ENCODE results near the gene GSTM2. TPM values are rescaled to one million over a fixed set of nuclear protein-coding genes. Genes with fewer than 3 reads are reported as not detected.

The GSTM2 gene
- total RNA-seq, 2 experiments from 2014 or later, result 0.38 to 0.76 TPM

DNA sequence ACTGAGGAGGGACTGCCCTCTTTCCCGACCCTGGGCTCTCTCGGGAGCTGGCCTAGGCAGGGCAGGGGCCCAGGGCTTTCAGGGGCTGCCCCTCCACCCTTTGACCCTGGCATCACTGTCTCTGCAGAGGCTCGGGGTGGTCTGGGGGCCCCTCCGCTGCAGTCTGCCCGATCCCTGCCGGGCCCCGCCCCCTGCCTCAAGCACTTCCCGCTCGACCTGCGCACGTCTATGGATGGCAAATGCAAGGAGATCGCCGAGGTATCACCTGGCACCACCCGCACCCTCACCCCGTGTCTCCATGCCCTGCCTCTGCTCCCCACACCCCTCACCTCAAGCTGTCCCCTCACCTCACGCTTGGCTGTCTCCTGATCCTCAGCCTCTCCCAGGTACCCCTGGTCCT is 42.7 kb upstream of the GSTM2 start:
- H3K4me3 ChIP-seq (ENCODE audit: low read depth, low read length, poor library complexity, severe bottlenecking), result no peak overlapping the region

DNA sequence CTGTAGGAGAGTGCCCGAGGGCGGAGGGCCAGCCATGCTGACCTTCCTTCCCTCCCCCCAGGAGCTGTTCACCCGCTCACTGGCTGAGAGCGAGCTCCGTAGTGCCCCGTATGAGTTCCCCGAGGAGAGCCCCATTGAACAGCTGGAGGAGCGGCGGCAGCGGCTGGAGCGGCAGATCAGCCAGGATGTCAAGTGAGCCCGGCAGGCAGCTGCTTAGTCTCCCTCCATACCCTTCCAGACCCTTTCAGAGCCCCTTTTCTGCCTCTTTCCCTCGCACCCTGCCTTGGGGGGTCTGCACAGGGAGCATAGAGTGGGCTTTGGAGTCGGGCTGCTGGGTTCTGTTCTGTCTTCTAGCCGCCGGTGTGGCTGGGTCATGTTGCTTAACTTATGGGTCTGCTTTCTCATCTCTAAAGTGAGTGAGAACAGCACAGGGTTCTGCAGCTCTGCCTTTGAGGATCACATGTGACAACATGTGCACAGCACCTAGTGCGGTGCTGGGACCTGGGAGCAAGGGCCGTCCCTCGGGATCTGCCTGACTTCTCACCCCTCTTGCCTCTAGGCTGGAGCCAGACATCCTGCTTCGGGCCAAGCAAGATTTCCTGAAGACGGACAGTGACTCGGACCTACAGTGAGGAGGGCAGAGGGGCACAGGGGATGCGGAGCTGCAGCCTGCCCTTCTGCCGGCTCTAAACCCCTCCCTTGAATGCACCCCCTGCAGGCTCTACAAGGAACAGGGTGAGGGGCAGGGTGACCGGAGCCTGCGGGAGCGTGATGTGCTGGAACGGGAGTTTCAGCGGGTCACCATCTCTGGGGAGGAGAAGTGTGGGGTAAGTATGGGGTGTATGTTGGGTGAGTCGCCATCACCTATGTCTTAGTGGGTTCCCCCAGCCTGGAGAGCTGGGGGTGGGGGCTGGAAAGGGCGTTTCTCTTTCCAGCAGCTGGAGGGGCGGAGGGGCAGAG is 42.0 kb upstream of the GSTM2 start:
- DNase-seq (ENCODE audit: low spot score), result no peak
- Histone ChIP-seq H2AFZ (ENCODE audit: low read length) (no peak overlapping the region), H3K79me2 (ENCODE audit: insufficient read depth, low read depth, low read length) (peaks cover 25% of the 10 kb centered on the region), H3K9me2 (ENCODE audit: insufficient read depth, low read length) (no peaks in the 10 kb centered on the region), H3K4me2 (ENCODE audit: low read length) (no peak overlapping the region), H4K20me1 (ENCODE audit: insufficient read depth, low read length) (0 out of 2 replicates have a peak, but pooled peaks cover 5% of the 10 kb centered on the region), H3K9me3 (ENCODE audit: low read length) (no peaks in the 10 kb centered on the region), H3K4me3 (ENCODE audit: low read depth, low read length, poor library complexity, severe bottlenecking) (no peak overlapping the region), H3K36me3 (ENCODE audit: insufficient read depth, low read length) (peaks cover 37% of the 10 kb centered on the region), H3K27ac (ENCODE audit: low read depth, low read length, poor library complexity, severe bottlenecking) (no peak overlapping the region), H3K4me1 (ENCODE audit: insufficient read depth, low read length, poor library complexity, severe bottlenecking) (peaks cover 41% of the 10 kb centered on the region)
- CTCF ChIA-PET (ENCODE audit: unreplicated experiment), result no interaction called here
- POLR2A ChIA-PET, result no interaction called here
- no TSS peak for BruUV-seq (replicated peaks)
- TF ChIP-seq, protein P1, sequence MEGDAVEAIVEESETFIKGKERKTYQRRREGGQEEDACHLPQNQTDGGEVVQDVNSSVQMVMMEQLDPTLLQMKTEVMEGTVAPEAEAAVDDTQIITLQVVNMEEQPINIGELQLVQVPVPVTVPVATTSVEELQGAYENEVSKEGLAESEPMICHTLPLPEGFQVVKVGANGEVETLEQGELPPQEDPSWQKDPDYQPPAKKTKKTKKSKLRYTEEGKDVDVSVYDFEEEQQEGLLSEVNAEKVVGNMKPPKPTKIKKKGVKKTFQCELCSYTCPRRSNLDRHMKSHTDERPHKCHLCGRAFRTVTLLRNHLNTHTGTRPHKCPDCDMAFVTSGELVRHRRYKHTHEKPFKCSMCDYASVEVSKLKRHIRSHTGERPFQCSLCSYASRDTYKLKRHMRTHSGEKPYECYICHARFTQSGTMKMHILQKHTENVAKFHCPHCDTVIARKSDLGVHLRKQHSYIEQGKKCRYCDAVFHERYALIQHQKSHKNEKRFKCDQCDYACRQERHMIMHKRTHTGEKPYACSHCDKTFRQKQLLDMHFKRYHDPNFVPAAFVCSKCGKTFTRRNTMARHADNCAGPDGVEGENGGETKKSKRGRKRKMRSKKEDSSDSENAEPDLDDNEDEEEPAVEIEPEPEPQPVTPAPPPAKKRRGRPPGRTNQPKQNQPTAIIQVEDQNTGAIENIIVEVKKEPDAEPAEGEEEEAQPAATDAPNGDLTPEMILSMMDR (conservative IDR thresholded peaks at IDR 0.05; ENCODE audit: low read length), result no peak
- TF ChIP-seq EZH2phosphoT487 (IDR thresholded peaks at IDR 0.05; ENCODE audit: borderline replicate concordance, low read depth, low read length), result no peak
- intact Hi-C loops (cut with micrococcal nuclease; ENCODE audit: unreplicated experiment), result no loop called here

More for the DNA sequence above, 42.7 kb upstream of the GSTM2 start:
- POLR2A ChIA-PET, result no interaction called here
- Histone ChIP-seq H4K20me1 (ENCODE audit: insufficient read depth, low read length) (0 out of 2 replicates have a peak, but pooled peaks cover 5% of the 10 kb centered on the region), H2AFZ (ENCODE audit: low read length) (no peak overlapping the region), H3K4me1 (ENCODE audit: insufficient read depth, low read length, poor library complexity, severe bottlenecking) (peaks cover 41% of the 10 kb centered on the region), H3K36me3 (ENCODE audit: insufficient read depth, low read length) (peaks cover 32% of the 10 kb centered on the region; the same call in 1 of the 2 replicates), H3K27ac (ENCODE audit: low read depth, low read length, poor library complexity, severe bottlenecking) (no peak overlapping the region), H3K79me2 (ENCODE audit: insufficient read depth, low read depth, low read length) (peaks cover 30% of the 10 kb centered on the region), H3K9me3 (ENCODE audit: low read length) (no peaks in the 10 kb centered on the region), H3K9me2 (ENCODE audit: insufficient read depth, low read length) (no peaks in the 10 kb centered on the region), H3K4me2 (ENCODE audit: low read length) (no peak overlapping the region; the same call in 1 of the 2 replicates)
- CTCF ChIA-PET (ENCODE audit: unreplicated experiment), result interaction anchor here (1.0 to 2.2 kb wide), 2 partner anchors 14 to 15 kb away, joined by 4 to 7 read pairs; no protein-coding TSS in a partner anchor
- BruUV-seq (replicated peaks), result no TSS peak
- intact Hi-C loops (cut with micrococcal nuclease; ENCODE audit: unreplicated experiment), result no loop called here
- DNase-seq (ENCODE audit: low spot score), result no peak
- TF ChIP-seq, protein P1 (conservative IDR thresholded peaks at IDR 0.05; ENCODE audit: low read length), result no peak
- TF ChIP-seq EZH2phosphoT487 (IDR thresholded peaks at IDR 0.05; ENCODE audit: borderline replicate concordance, low read depth, low read length), result no peak
